ENCODE data around the gene RIMBP2. TPM values are rescaled to one million over a fixed set of nuclear protein-coding genes. Genes with fewer than 3 reads are reported as not detected.
"Not testable (repeated sequence)": the region's sequence is repeated elsewhere in the genome, so short reads cannot be mapped to it uniquely, and the experiment has no call there.

Gene RIMBP2
- total RNA-seq, 1 donor from 2014 or later: 1.1 TPM

DNA sequence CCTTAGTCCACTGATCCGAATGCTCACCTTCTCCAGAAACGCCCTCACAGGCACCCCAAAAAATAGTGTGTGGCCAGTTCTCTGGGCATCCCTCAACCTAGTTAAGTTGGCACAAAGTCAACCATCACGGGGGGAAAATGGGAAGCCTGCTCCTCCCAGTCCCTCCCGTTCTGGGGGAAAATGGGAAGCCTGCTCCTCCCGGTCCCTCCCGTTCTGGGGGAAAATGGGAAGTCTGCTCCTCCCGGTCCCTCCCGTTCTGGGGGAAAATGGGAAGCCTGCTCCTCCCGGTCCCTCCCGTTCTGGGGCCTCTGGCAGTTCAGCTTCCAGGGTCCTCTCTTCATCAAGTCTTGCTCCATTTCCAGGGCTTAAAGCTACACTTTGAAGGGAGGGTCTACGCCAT is 106.1 kb downstream of the RIMBP2 start:
- DNase-seq (ENCODE audit: low spot score): no peak

DNA sequence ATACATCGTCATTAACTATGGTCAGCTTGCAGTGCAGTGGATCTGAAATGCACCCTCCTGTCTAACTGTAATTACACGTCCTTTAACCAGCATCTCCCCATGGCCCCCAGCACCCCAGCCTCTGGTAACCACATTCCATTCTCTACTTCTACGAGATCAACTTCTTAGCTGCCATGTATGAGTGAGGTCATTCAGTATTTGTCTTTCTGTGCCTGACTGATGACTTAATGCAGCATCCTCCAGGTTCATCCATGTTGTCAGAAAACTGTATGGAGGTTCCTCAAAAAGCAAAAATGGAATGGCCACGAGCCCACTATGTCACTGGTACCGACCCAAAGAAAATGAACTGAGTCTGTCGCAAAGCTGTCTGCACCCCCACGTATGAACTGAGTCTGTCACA is 107.3 kb downstream of the RIMBP2 start:
- no peak for DNase-seq (ENCODE audit: low spot score)

DNA sequence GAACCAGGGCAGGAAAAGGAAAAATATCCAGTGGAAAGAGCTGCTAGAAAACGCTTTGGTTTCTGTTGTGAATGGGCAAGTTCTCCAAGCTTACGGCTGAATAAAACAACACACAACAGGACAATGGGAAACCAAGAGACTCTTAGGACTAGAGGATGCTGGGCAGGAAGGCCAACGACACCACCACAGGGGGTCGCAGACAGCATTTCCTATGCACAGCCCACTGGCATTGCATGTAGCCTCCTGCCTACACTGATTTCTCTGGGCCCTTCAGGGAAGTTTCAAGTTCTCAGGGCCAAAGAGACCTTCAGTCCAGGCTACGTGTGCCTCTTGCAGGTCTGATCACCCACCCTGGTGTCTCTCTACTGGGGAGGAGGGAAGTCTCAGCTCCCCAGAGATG is 108.0 kb downstream of the RIMBP2 start:
- DNase-seq (ENCODE audit: low spot score): no peak

DNA sequence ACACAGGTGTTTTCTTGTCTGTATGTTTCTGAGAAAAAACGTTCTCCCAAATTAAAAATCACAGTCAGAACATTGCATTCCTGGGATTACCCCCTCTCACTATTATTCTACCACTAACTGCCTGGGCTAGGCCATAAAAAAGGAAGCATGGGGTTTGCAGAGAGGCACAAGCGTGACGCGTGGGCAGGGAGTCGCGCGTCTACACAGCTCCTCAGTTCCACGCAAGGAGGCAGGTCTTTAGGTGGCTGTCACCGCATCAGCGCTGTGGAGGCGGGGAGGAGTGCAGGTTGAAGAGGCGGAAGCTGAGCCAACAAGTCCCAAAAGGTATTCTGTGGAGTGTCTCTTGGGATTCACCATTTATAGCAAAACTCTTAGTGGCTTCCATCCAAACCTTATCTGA is 109.9 kb downstream of the RIMBP2 start:
- DNase-seq (ENCODE audit: low spot score): no peak

DNA sequence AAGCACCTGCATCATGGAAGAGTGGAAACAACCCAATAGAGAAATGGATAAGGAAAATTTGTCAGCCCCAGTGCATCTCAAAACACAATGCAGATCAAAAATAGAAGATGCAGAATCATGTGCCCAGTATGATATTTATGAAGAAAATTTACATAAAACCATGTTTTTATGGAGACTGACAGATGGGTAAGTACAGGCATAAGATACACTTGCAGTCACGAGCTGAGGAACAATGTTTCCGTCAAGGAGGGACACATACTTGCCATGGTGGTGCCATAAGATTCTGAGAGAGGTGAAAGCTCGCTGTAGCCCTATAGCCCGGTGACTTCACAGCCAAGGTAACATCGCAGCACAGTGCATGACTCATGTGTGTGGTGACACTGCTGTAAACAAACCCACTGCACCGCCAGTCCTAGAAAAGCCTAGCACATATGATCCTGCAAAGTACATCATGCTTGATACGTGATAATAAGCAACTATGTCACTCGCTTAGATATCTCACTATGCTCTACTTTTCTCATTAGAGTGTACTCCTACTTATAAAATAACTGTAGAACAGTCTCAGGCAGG is 112.6 kb downstream of the RIMBP2 start:
- no peak for DNase-seq (ENCODE audit: low spot score)

- no peak for DNase-seq (ENCODE audit: low spot score)
Measured at GRCh38 chr12:130602251-130602650, 113.8 kb downstream of the RIMBP2 start.

DNA sequence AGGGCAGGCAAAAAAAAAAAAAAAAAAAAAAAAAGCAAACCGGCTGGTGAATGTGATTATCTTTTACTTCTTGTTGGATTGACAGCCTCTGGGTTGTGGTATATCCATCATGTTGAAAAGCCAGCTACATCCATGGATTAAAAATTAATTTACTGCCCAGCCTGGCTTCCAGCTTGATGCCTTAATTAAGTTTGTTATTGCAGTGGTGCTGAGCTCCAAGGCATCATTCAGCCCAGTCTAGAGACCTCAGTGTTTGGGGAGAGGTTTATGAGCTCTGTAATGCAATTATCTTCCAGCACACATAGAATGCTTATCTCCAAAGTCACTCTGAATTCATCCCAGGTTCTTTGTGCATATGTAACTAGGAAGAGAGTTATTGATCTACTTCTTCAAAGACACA is 114.8 kb downstream of the RIMBP2 start:
- DNase-seq (ENCODE audit: low spot score): no peak

- DNase-seq (ENCODE audit: low spot score): no peak
Measured at GRCh38 chr12:130596241-130596640, 119.9 kb downstream of the RIMBP2 start.

DNA sequence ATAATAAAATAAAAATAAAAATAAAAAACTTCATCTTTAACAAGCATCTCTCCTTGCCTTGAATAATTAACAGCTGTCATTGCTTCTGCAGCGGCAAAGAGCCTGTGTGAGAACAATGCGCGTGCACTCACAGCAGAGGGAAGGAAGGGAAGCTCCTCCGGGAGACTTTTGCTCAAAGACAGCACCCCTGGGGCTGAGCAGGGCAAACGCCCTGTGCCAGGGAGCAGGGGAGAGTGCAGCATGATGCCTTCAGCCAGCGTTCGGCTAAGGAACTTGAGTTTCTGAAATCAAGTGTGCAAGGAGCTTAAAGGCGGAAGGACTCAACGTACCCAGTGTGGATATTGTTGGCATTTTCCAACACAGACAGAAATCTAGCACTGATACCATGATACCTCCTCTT is 120.5 kb downstream of the RIMBP2 start:
- no peak for DNase-seq (ENCODE audit: low spot score)

- no peak for DNase-seq (ENCODE audit: low spot score)
Measured at GRCh38 chr12:130593056-130593455, 123.0 kb downstream of the RIMBP2 start.

- no peak for DNase-seq (ENCODE audit: low spot score)
Measured at GRCh38 chr12:130592641-130593040, 123.5 kb downstream of the RIMBP2 start.

DNA sequence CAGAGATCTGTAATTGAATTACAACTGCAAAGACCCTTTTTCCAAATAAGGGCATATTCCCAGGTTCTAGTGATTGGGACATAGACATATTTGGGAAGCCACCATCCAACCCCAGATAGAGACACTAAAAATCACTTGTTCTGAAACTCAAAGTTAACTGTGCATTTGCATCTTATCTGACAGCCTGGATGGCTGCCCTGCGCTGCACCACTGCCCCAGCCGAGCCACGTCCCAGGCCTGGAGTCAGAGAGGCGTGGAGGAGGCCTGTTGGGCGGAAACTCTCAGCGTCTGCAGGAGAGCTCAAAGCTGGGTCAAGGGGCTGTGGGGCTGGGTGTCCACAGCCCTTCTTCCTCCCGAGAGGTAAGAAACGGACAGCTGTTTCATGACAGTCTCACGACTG is 124.4 kb downstream of the RIMBP2 start:
- DNase-seq (ENCODE audit: low spot score): no peak

DNA sequence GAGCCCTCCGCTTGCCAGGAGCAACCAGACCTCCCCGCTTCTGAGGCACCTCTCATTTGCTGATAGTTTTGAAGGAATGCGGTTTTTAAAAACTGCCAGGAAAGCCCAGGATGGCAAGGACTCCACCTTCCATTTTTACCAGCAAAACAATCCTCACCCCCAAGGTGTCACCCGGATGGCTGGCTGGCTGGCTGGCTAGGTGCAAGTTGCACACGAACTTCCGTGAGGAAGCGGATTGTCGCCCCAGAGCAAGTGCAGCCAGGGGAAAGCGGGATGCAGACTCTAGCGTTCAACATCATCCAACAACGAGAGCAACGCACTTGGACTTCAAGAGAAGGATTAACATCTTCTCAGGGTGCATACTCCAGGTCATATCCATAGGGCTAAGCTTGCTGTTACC is 125.4 kb downstream of the RIMBP2 start:
- no peak for DNase-seq (ENCODE audit: low spot score)

DNA sequence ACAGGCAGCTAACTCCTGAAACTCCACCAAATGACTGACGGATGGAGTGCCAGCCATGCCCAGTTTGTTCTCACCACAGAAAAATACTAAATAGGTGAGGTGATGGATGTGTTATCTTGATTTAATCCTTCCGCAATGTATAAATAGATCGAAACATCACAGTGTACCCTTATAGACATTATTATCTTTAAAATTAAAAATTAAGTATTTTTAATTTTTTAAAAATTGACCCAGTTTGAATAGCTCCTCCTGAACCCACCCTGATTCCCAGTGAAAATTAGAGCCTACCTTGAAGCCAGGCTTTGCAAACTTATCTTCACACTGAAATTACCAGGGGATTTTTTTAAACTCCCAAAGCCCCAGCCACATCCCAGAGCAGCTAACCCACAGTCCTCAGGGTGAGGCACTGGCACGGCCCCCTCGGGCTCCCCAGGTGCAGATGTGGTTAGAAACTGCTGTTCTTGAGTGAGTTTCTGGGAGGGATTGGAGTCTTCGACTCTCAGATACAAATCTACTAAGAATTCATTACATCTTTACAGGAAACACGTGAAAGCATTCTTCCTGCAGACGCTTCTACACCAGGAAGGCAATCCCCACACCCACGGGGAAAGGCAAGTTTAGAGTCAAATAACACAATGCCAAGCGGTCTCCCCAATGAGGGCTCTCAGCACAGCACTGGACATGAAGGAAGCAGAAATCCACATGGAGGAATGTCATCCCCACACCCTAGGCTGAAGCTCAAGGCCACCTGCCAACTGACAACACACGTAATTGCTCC is 126.4 kb downstream of the RIMBP2 start:
- no peak for DNase-seq (ENCODE audit: low spot score)

GRCh38 chr12:130588696-130589539 is 127.2 kb downstream of the RIMBP2 start:
- DNase-seq (ENCODE audit: low spot score): no peak

- DNase-seq (ENCODE audit: low spot score): no peak
Measured at GRCh38 chr12:130587966-130588365, 128.1 kb downstream of the RIMBP2 start.

DNA sequence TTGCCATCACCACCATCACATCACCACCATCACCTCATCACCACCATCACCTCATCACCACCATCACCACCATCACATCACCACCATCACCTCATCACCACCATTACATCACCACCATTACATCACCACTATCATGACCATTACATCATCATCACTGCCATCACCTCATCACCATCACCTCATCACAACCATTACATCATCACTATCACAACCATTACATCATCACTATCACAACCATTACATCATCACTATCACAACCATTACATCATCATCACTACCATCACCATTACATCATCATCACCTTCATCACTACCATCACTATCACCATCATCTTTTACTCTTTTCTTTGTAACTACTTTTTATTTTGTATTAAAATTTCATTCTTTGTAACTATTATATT is 131.6 kb downstream of the RIMBP2 start:
- DNase-seq (ENCODE audit: low spot score): not testable (repeated sequence)

DNA sequence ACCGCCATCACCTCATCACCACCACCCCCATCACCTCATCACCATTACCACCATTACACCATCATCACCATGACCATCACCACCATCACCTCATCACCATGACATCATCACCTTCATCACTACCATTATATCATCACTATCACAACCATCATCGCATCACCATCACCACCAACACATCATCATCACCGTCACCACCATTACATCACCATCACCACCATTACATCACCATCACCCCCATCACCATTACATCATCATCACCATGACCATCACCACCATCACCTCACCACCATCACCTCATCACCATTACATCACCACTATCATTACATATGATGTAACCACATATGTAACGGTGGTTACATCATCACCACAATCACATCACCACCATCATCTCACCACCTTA is 132.3 kb downstream of the RIMBP2 start:
- peak; percentile 1 for DNase-seq (ENCODE audit: low spot score)

- no peak for DNase-seq (ENCODE audit: low spot score)
Measured at GRCh38 chr12:130583317-130583716, 132.8 kb downstream of the RIMBP2 start.

DNA sequence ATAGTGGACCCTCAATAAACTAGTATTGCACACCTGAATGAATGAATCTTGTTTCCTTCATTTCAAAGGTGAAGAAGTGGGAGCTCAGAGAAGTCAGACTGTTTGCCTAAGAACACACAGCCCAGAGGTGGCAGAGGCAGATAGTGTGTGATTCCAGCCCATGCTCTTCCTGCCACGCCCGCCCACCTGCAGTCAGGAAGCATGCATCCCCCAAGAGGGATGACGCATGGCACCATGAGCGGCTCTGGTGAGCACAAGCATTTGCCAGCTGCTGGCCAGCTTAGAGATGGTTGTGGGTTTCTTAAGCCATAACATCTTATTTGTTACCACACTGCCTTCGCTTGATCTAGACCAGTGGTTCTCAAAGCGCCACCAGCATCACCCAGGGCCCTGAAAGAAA is 133.8 kb downstream of the RIMBP2 start:
- peak; percentile 30 for DNase-seq (ENCODE audit: low spot score)

GRCh38 chr12:130581782-130582181 is 134.3 kb downstream of the RIMBP2 start:
- peak; percentile 26 for DNase-seq (ENCODE audit: low spot score)

DNA sequence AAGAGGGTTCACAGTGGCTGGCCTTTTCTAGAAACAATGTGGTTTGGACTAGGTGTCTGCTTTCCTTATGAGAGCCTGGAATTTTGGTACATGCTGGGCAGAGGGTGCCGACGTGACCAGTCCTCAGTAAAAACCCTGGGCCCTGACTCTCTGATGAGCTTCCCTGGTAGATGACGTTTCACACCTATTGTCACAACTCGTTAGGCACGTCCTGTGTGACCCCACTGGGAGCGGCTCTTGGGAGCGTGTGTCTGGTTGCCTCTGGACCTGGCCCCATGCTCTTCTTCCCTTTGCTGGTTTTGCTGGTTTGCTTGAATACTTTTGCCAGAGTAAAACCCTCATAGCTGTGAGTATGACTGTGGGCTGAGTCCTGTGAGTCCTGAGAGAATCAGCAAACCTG is 136.9 kb downstream of the RIMBP2 start:
- DNase-seq (ENCODE audit: low spot score): peak; percentile 60

Measured in mesenteric fat pad (tissue), 1 donor.